Peyer's patch (tissue), 4 donors: ENCODE results near the gene TNFRSF4. TPM values are rescaled to one million over a fixed set of nuclear protein-coding genes. Genes with fewer than 3 reads are reported as not detected.

Experiments
- DNase-seq, 3 donors: peaks; one replicate each; pipeline ENCODE4 v3.0.0-alpha.2; 2017 to 2019
- H3K27ac ChIP-seq, 4 donors: fragments of 200-600 bp; sonication (generic); one replicate each; pipeline ENCODE4 v1.5.1; 2016 to 2019
- H3K27me3 ChIP-seq, 2 donors: fragments of 200-600 bp; sonication (generic); one replicate each; pipeline ENCODE4 v1.5.1; 2019
- H3K36me3 ChIP-seq, 3 donors: fragments of 200-600 bp; sonication (generic); one replicate each; pipeline ENCODE4 v1.5.1; 2016 to 2019
- H3K4me1 ChIP-seq, 4 donors: fragments of 200-600 bp; sonication (generic); one replicate each; pipeline ENCODE4 v1.5.1; 2016 to 2019
- H3K4me3 ChIP-seq, 4 donors: fragments of 200-600 bp; sonication (generic); 1 replicate in 3 of 4; 2 replicates in 1 of 4; pipeline ENCODE4 v1.5.1; 2016 to 2019; ENCODE audit warnings: mild to moderate bottlenecking in 1 of 4
- H3K9me3 ChIP-seq, 4 donors: fragments of 200-600 bp; sonication (generic); one replicate each; pipeline ENCODE4 v1.5.1; 2016 to 2019; ENCODE audit warnings: mild to moderate bottlenecking in 1 of 4
- POLR2A ChIP-seq, 2 donors: fragments of 450-650 bp; IDR thresholded peaks; one replicate each; pipeline ENCODE4 v1.5.1; 2017; ENCODE audit warnings: antibody characterized with exemption in 2 of 2, mild to moderate bottlenecking in 2 of 2, moderate library complexity in 2 of 2
- total RNA-seq, 4 donors: library from RNA; depleted of rRNA; stranded (reverse); fragments of >200 nt; gene quantifications; one replicate each; pipeline ENCODE4 v1.1.0, GENCODE V29; 2016
- TF ChIP-seq, protein P1 (sequence below), 6 experiments: fragments of 450-650 bp in 4 of 6; fragments of 200-600 bp in 2 of 6; sonication (generic) in 1 of 6; IDR thresholded peaks; one replicate each; pipeline ENCODE4 v1.5.1; 2017 to 2019; ENCODE audit warnings: antibody characterized with exemption in 6 of 6, mild to moderate bottlenecking in 3 of 6, moderate library complexity in 1 of 6

TNFRSF4 gene
- total RNA-seq, 4 donors from 2014 or later: 1.6 to 9.1 (median 2.8) TPM; not detected in 1

DNA sequence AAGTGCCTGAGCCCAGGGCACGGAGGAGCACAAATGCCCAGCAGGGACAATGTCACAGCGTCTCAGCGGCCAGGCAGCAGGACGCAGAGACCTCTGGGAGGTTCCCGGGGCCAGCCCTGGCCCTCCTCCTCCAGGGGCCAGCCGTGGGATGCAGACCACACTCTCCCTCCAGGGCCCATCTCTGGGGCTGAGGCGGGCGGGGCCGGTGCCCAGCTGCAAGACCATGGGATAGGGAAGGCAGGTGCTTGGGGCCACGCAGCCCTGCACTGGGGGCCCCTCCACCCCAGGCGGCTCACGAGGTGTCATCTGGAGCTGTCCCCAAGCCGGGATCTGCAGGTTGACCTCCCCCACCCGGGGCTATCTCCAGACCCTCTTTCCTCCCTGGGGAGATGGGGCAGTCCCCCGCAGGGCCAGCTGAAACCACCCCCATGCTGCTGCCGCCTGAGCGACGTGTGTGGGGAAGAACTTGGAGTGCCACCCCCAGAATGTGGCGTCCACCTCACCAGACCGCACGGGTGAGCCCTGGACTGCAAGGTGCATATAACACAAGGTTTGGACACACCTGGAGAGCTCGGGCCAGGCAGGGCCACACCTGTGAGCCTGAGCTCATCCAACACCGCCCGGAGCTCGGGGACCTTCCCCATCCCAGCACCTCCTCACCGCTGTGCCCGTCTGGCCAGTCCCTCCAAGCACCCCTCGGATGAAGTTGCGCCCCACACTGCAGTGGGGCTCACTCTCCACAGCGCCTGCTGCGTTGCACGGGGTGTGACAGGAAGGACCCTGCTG lies 44.3 kb downstream of the TNFRSF4 start:
- Histone ChIP-seq H3K4me1 (peaks cover 0 to 33% (median 18%) of the 10 kb centered on the region in 4 donors), H3K27ac (no peak overlapping the region), H3K9me3 (no peaks in the 10 kb centered on the region), H3K36me3 (peaks cover 0 to 3% (median 0%) of the 10 kb centered on the region in 3 donors), H3K4me3 (no peak overlapping the region), H3K27me3 (no peaks in the 10 kb centered on the region)
- TF ChIP-seq, protein P1, sequence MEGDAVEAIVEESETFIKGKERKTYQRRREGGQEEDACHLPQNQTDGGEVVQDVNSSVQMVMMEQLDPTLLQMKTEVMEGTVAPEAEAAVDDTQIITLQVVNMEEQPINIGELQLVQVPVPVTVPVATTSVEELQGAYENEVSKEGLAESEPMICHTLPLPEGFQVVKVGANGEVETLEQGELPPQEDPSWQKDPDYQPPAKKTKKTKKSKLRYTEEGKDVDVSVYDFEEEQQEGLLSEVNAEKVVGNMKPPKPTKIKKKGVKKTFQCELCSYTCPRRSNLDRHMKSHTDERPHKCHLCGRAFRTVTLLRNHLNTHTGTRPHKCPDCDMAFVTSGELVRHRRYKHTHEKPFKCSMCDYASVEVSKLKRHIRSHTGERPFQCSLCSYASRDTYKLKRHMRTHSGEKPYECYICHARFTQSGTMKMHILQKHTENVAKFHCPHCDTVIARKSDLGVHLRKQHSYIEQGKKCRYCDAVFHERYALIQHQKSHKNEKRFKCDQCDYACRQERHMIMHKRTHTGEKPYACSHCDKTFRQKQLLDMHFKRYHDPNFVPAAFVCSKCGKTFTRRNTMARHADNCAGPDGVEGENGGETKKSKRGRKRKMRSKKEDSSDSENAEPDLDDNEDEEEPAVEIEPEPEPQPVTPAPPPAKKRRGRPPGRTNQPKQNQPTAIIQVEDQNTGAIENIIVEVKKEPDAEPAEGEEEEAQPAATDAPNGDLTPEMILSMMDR (IDR thresholded peaks at IDR 0.05): no peak
- no peak for TF ChIP-seq POLR2A (IDR thresholded peaks at IDR 0.05)
- peak in 2 of 3 donors; percentile 46 to 58 for DNase-seq

GRCh38 chr1:1168451-1169411 lies 45.2 kb downstream of the TNFRSF4 start:
- no peak for TF ChIP-seq POLR2A (IDR thresholded peaks at IDR 0.05)
- TF ChIP-seq, protein P1 (IDR thresholded peaks at IDR 0.05): no peak
- Histone ChIP-seq H3K27ac (peak overlapping the region in 1 of 4 donors; percentile 96), H3K4me1 (peaks cover 0 to 32% (median 16%) of the 10 kb centered on the region in 4 donors), H3K9me3 (no peaks in the 10 kb centered on the region), H3K36me3 (peaks cover 0 to 3% (median 0%) of the 10 kb centered on the region in 3 donors), H3K27me3 (no peaks in the 10 kb centered on the region), H3K4me3 (no peak overlapping the region)
- peak in 1 of 3 donors; percentile 52 for DNase-seq

DNA sequence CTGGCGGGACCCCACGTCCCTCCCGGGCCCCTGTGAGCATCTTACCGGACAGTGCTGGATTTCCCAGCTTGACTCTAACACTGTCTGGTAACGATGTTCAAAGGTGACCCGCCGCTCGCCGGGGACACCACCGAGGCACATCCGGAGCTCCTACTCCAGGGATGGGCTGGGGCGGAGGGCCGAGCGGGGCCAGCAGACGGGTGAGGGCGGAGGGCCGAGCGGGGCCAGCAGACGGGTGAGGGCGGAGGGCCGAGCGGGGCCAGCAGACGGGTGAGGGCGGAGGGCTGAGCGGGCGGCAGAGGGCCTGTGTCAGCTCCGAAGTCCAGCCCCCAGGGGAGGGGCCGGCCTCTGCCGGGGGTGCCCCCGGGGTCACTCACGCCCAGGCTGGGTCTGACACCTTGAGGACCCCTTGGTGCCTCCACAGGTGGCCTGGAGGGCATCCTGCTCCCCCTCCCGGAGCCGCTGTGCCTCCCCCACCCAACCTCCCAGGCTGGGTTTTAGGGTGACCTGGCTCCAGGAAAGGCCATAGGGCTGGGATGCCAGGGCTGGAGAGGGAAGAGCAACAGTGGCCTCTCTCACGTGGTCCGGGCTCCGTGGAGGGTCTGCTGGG lies 46.0 kb downstream of the TNFRSF4 start:
- H3K4me3 ChIP-seq: peak overlapping the region in 2 of 4 donors; percentile 71 to 73
- TF ChIP-seq POLR2A (IDR thresholded peaks at IDR 0.05): no peak
- TF ChIP-seq, protein P1 (IDR thresholded peaks at IDR 0.05): no peak
- H3K9me3 ChIP-seq: no peaks in the 10 kb centered on the region
- H3K27ac ChIP-seq: peak overlapping the region in 2 of 4 donors; percentile 94 to 96
- peak in 1 of 3 donors; percentile 45 for DNase-seq
- H3K4me1 ChIP-seq: peaks cover 0 to 32% (median 11%) of the 10 kb centered on the region in 4 donors
- peaks cover 0 to 3% (median 0%) of the 10 kb centered on the region in 3 donors for H3K36me3 ChIP-seq
- H3K27me3 ChIP-seq: no peaks in the 10 kb centered on the region

DNA sequence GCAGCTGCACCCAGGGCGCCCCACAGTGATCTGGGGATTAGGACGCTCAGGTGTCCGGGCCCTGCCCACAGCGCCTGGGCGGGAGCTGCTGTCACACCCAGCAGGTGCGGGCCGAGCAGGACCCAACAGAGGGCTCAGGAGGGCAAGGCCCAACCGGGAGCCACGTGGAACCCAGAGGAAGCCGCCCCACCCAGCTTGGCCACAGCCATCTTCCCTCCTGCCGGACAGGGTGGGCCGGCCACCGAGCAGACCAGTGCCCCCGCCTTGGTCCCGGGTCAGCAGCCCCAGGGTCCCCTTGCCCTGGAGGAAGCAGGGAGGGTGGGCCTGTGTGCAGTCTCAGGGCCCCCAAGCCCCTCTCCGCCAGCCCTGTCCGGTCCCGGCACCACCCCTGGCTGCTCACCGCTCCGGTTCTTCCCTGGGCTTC lies 46.5 kb downstream of the TNFRSF4 start:
- Histone ChIP-seq H3K4me1 (peaks cover 0 to 32% (median 10%) of the 10 kb centered on the region in 4 donors), H3K9me3 (no peaks in the 10 kb centered on the region), H3K36me3 (peaks cover 0 to 3% (median 0%) of the 10 kb centered on the region in 3 donors), H3K27ac (peak overlapping the region in 2 of 4 donors; percentile 94 to 96), H3K27me3 (no peaks in the 10 kb centered on the region), H3K4me3 (peak overlapping the region in 2 of 4 donors; percentile 71 to 73)
- TF ChIP-seq, protein P1 (IDR thresholded peaks at IDR 0.05): peak in 1 of 6 experiments; percentile 21
- TF ChIP-seq POLR2A (IDR thresholded peaks at IDR 0.05): peak; percentile 8 to 44
- peak in 2 of 3 donors; percentile 83 to 88 for DNase-seq
